HG03064 (cell line): ENCODE data around the gene OTOP2.

ENCODE experiments used
- ATAC-seq: cut with Tn5 transposase; IDR thresholded peaks from one replicate; pipeline ENCODE4 v1.9.1; 2021; ENCODE audit warnings: low read depth; ENCODE audit not compliant: unreplicated experiment

The OTOP2 gene

GRCh38 chr17:74924250-74924948 is at the start of gene OTOP2:
TSS of gene OTOP2 (plus strand) at chr17:74924273. CDS start at chr17:74924633, 360 bp downstream.
- ATAC-seq, result no peak

DNA sequence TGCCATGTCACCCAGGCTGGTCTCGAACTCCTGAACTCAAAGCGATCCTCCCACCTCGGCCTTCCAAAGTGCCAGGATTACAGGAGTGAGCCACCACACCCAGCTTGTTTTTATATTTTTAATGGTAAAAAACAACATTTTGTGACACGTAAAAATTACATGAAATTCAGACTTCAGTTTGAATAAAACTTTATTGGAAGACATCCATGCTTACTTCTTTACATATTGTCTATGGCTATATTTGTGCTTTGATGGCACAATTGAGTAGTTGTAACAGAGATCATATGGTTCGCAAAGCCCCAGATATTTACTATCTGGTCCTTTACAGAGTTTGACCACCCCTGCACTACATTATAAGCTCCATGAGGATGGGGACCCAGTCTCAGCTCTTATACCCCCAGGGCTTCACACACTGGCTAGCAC is 49.4 kb upstream of the OTOP2 start:
- no peak for ATAC-seq

DNA sequence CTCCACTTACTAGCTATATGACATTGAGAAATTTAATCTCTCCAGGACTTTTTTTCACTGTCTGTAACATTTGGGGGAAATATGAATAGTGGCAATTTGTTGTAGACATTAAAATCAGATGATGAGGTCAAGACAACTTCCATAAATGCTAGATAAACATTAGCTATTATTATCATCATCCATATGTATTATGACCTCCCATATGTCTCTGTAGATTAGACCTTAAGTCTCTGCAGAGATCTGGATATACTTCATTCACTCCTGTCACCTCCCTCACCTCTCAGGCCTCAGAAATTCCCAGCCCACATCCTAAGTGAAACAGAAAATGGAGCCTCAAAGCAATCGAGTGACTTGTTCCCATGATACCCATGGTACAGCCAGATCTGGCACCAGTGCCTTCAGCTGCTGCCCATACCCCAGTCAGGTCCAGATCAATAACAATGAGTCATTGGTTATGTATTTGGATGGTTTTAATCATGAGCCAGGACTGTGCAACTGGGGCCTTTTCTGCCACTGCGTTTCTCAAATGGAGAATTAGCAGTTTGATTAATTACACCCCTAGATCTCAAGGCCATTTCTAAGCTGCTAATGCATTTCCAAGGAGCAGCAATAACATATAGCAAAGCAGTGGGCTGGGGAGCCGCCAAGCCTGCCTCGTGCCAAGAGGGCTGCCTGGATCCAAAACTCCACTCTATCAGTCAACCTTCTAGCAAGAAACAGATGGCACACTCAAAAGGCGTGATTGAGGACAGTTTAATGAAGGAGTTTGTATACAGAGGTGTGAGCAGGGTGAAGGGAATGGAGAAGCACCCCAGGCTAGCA is 48.7 kb upstream of the OTOP2 start:
- no peak for ATAC-seq

GRCh38 chr17:74875977-74876593 is 48.0 kb upstream of the OTOP2 start:
- ATAC-seq, result no peak

DNA sequence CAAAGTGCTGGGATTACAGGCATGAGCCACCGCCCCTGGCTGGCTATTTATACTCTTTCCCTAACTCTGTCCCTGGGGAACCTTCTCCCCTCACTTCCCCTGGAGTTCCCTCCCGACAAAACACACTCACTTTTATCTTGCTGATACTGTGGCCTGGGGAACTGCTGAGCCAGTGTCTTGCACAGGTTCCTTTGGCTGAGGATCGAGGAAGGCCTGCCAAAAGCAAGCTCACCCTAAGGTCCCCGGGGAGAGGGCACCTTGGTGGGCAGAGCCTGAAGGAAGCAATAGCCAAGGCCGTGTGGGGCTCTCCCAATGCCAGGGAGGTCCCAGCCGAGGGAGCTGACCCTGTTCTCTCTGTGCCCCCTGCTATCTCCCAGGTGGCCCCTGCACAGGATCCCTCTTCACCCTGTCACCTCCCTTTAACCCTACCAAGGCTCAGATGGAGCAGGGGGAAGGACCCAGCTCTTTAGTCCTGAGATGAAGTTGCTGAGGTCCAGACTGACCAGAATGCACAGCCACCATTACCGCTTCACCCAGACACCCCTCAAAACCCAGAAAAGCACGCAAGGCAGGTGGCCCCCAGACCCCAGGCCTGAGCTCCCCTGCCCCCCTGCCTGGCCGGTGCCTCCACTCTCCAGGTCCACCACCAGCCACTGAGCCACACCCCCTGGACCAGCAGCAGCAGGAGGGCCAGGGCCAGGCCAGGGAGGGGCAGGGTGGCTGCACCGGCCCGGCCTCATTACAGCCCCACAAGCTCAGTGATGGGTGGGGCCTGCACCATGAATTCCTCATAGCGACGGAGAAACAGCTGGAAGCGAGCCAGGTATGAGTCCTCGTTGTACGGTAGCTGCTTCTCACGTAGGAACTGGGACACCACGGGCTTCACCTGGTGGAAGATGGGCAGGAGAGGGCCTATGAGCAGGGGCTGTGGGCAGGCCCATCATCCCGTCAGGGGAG is 46.2 kb upstream of the OTOP2 start:
- ATAC-seq, result no peak

GRCh38 chr17:74878658-74879057 is 45.4 kb upstream of the OTOP2 start:
- no peak for ATAC-seq

- no peak for ATAC-seq
Measured at GRCh38 chr17:74879308-74879707, 44.8 kb upstream of the OTOP2 start.

- no peak for ATAC-seq
Measured at GRCh38 chr17:74881073-74881472, 43.0 kb upstream of the OTOP2 start.

DNA sequence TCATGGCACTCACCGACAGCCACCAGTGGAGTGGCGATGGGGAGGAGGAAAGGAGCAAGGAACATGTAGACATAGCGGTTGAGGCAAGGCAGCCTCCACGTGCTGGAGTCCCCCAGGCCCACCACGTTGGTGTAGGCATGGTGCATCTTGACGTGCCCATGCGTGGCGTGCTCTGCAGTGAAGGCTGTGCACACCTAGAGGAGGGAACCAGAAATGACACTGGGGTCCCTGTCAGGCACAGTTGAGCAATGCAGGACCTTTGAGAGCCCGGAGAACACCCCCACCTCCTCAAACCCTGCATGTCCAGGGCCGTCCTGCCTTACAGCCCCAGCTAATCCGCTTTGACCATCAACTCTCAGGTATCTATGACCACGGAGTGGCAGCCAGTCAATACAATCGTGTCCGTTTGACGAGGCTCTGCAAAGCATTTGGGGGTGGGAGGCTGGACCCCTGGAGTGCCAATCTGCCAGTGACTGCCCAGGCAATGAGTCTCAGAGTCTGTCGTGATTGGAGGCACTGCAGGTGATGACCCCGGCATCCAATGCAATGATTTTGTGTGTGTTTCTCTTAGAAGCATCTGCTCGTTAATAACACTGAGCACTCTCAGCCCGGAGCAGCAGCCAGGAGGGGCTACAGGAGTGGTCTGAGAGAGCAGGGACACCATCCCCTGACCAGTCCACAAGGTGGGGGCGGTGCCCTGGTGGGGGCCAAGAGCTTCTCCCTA is 41.4 kb upstream of the OTOP2 start:
- no peak for ATAC-seq

DNA sequence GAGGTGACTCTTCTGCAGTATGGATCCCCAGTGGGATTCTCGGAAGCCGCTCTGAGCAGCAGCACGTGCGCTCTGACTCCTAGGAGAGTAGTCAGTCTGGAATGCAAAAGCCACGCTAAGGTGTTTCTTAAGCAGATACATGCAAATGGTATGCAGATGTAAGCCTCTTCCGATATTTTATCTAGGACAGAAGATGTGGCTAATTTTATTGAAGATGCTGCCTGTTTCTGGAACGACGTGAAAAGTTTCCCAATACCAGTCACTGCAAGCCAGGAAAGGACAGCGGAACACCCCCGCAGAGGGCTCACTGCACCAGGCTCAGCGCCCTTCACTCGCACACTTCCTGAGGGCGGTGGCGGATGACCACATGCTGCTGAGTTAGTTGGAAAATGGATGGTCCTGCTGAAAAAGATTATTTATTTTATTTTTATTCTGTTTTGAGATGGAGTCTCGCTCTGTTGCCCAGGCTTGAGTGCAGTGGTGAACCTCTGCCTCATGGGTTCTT is 40.8 kb upstream of the OTOP2 start:
- ATAC-seq, result no peak

GRCh38 chr17:74888469-74888868 is 35.6 kb upstream of the OTOP2 start:
- no peak for ATAC-seq

DNA sequence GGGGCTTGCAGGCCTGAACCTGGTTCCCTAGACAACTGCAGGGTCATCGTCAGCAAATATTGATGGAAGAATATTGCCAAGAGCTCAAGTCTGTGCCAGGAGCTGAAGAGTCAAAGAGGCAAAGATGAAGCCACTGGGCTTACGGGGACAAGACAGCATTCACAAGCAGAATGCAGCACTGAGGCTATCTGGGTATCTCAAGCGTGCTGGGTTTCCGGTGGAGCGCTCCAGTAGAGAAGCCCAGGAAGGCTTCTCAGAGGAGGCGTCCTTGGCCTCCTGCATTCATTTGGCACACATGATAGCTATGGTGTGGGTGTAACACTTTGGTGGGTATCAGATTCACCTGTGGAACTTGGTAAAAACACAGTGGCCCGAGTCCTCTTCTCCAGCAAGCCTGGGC is 33.5 kb upstream of the OTOP2 start:
- ATAC-seq, result no peak

GRCh38 chr17:74892013-74892841 is 31.8 kb upstream of the OTOP2 start:
- no peak for ATAC-seq

GRCh38 chr17:74892974-74893911 is 30.8 kb upstream of the OTOP2 start, which contains the start of gene FADS6:
TSS of gene FADS6 (minus strand) at chr17:74893633. CDS start at chr17:74893595, 38 bp downstream.
- ATAC-seq, result no peak

DNA sequence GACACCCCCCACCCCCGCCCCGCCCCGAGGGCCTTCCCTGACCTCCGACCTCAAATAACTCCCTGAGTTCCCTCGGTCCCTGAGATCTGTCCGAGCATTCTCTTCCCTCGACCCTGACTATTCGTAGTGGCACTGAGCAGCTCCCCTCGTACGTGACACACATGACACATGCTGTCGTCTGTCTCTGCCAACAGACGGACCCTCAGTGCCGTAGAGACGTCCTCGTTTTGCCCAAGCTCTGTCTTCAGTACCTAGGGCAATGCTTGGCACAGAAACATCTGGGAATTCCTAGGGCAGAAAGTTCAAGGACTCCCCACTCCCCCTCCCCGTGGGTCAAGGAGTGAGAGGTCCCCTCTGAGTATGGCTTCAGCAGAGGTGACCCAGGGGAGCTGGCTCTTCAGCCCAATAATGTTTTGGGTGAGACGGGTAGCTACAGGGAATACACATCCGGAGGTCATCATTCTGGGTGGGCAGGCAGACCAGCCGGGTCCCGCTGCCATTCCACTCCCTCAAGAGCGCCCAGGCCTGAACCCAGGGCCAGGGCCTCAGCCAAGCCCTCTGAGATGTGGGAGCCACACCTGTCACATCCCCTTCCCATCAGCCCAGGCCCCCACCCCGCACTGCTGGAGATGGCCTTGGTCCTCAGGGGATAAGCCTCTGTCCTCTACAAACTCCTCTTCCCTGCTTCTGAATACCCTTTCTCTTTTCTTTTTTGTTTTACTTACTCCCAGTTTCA is 30.0 kb upstream of the OTOP2 start:
- ATAC-seq, result no peak

DNA sequence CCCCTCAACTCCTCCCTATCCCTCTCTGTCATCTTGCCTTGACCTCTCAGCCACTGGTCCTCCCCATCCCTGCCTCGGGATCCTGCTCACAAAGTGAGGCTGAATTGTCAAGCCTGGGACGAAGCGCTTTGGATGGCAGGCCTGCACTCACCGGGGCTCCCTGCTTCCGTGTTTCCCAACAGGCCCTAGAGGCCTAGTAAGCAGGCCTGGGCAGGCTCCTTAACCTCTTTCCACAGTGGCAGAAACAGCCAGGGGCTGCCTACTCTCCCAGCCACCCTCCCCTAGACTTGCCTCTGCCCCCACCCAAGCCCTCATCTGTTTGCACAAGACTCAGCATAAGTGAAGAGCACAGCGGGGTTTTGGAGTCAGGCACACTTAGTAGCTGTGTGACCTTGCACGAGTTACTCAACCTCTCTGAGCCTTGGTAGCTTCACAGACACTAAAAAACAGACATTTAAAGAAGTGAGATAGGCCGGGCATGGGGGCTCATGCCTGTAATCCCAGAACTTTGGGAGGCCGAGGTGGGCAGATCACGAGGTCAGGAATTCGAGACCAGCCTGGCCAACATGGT is 25.6 kb upstream of the OTOP2 start:
- ATAC-seq, result no peak

DNA sequence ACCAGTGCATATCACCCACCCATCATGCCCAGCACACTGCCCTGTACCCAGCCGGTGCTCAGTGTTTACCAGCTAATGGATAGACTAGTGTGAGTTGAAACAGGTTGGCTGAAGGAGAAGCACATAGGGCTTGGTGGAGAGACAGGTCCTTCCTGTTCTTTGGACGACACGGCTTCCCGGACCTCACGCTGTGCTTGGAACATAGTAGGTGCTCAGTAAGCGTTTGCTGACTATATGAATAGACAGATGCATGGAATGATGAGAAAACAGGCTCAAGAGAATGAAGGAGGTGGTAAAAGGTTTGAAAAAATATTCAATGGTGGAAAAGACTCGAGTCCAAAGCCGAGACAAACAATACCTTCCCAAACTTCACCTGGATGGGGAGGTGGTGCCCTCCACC is 23.9 kb upstream of the OTOP2 start:
- no peak for ATAC-seq
